ENCODE data around the gene KLHL41. TPM values are rescaled to one million over a fixed set of nuclear protein-coding genes. Genes with fewer than 3 reads are reported as not detected.

Gene KLHL41
- total RNA-seq, 2 donors from 2014 or later: 44.0 to 122 TPM

GRCh38 chr2:169491378-169491777, 18.1 kb upstream of the KLHL41 start:
- TF ChIP-seq CTCF (IDR thresholded peaks at IDR 0.05): no peak
- Histone ChIP-seq H3K27me3 (no peaks in the 10 kb centered on the region), H3K4me3 (no peak overlapping the region), H3K36me3 (peaks cover 10% of the 10 kb centered on the region), H3K4me1 (no peaks in the 10 kb centered on the region), H3K9me3 (no peaks in the 10 kb centered on the region), H3K27ac (no peak overlapping the region)
- DNase-seq (ENCODE audit: low spot score): no peak

- no peak for DNase-seq (ENCODE audit: low spot score)
- no peak overlapping the region for H3K4me3 ChIP-seq
- no peak for TF ChIP-seq CTCF (IDR thresholded peaks at IDR 0.05)
- H3K27ac ChIP-seq: no peak overlapping the region
- no peaks in the 10 kb centered on the region for H3K9me3 ChIP-seq
- no peaks in the 10 kb centered on the region for H3K4me1 ChIP-seq
- H3K36me3 ChIP-seq: peaks cover 6% of the 10 kb centered on the region
- H3K27me3 ChIP-seq: no peaks in the 10 kb centered on the region
These were observed 16.1 kb upstream of the KLHL41 start for GRCh38 chr2:169493360-169493759.

GRCh38 chr2:169495310-169495928, 14.1 kb upstream of the KLHL41 start:
- no peak for TF ChIP-seq CTCF (IDR thresholded peaks at IDR 0.05)
- Histone ChIP-seq H3K9me3 (no peaks in the 10 kb centered on the region), H3K4me1 (no peaks in the 10 kb centered on the region), H3K27me3 (no peaks in the 10 kb centered on the region), H3K27ac (no peak overlapping the region), H3K4me3 (no peak overlapping the region), H3K36me3 (peaks cover 4% of the 10 kb centered on the region)
- DNase-seq (ENCODE audit: low spot score): no peak

- no peak overlapping the region for H3K27ac ChIP-seq
- no peaks in the 10 kb centered on the region for H3K27me3 ChIP-seq
- no peak for TF ChIP-seq CTCF (IDR thresholded peaks at IDR 0.05)
- H3K36me3 ChIP-seq: no peaks in the 10 kb centered on the region
- H3K4me1 ChIP-seq: peaks cover 0 to 9% of the 10 kb centered on the region in 2 donors
- H3K9me3 ChIP-seq: no peaks in the 10 kb centered on the region
- no peak overlapping the region for H3K4me3 ChIP-seq
- DNase-seq (ENCODE audit: low spot score): no peak
These were observed 4.9 kb upstream of the KLHL41 start for GRCh38 chr2:169504651-169505050.

- H3K4me3 ChIP-seq: no peak overlapping the region
These were observed 1.8 kb upstream of the KLHL41 start for GRCh38 chr2:169507698-169508097.

More at GRCh38 chr2:169507698-169508097, 1.8 kb upstream of the KLHL41 start:
- no peak overlapping the region for H3K27ac ChIP-seq
- DNase-seq (ENCODE audit: low spot score): no peak
- no peaks in the 10 kb centered on the region for H3K9me3 ChIP-seq
- TF ChIP-seq CTCF (IDR thresholded peaks at IDR 0.05): no peak
- H3K27me3 ChIP-seq: no peaks in the 10 kb centered on the region
- no peaks in the 10 kb centered on the region for H3K36me3 ChIP-seq
- peaks cover 0 to 9% of the 10 kb centered on the region in 2 donors for H3K4me1 ChIP-seq

Data from right atrium auricular region (tissue), 2 donors.